ENCODE measurements around the gene SHROOM3.

DNA sequence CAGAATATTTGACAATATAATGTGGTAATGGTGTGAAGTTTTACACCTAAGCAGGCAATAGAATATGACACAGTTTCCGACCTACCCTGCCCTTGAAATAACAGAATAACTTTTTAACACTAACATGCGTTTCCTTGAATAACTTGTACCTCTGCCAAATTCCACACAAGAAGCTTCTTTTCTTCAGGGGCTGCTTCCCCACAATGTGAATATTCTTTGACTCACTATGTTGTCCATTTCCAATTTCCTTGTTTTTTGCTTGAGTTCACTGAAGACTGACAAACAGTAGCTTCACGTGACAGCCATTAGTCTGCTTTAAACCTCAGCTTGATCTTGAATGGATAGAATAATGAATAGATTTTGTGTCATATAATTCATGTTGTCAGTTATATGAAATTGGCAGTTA is 14.3 kb downstream of the SHROOM3 start:
- TF ChIP-seq POLR2A (IDR thresholded peaks at IDR 0.05) (no peak), POLR2AphosphoS5 (IDR thresholded peaks at IDR 0.05) (no peak)
- TF ChIP-seq, protein P1, sequence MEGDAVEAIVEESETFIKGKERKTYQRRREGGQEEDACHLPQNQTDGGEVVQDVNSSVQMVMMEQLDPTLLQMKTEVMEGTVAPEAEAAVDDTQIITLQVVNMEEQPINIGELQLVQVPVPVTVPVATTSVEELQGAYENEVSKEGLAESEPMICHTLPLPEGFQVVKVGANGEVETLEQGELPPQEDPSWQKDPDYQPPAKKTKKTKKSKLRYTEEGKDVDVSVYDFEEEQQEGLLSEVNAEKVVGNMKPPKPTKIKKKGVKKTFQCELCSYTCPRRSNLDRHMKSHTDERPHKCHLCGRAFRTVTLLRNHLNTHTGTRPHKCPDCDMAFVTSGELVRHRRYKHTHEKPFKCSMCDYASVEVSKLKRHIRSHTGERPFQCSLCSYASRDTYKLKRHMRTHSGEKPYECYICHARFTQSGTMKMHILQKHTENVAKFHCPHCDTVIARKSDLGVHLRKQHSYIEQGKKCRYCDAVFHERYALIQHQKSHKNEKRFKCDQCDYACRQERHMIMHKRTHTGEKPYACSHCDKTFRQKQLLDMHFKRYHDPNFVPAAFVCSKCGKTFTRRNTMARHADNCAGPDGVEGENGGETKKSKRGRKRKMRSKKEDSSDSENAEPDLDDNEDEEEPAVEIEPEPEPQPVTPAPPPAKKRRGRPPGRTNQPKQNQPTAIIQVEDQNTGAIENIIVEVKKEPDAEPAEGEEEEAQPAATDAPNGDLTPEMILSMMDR (IDR thresholded peaks at IDR 0.05) = no peak
